ENCODE data around the gene EEA1.

GRCh38 chr12:92803903-92804302 lies 125.2 kb downstream of the EEA1 start:
- no peak for TF ChIP-seq BRCA1 (IDR thresholded peaks at IDR 0.05; ENCODE audit: low read depth, low read length)
- no peak for TF ChIP-seq EZH2 (IDR thresholded peaks at IDR 0.05; ENCODE audit: low read depth, low read length, severe bottlenecking)
- TF ChIP-seq CBX8 (IDR thresholded peaks at IDR 0.05; ENCODE audit: borderline replicate concordance, low read depth, low read length), result no peak
- no peak for TF ChIP-seq USF2 (IDR thresholded peaks at IDR 0.05; ENCODE audit: low read length)
- no peak for TF ChIP-seq RAD21 (IDR thresholded peaks at IDR 0.05 in 1 of 2, conservative IDR thresholded peaks at IDR 0.05 in 1 of 2; ENCODE audit: low read depth in 2 of 2, low read length in 2 of 2)
- no peak for TF ChIP-seq JUND (IDR thresholded peaks at IDR 0.05; ENCODE audit: low read length)
- no peak for TF ChIP-seq CTCF (IDR thresholded peaks at IDR 0.05; ENCODE audit: control extremely low read depth in 1 of 3, insufficient read depth in 1 of 3, low read depth in 1 of 3, low read length in 3 of 3)
- TF ChIP-seq RFX5 (IDR thresholded peaks at IDR 0.05; ENCODE audit: borderline replicate concordance, low read depth, low read length), result no peak
- TF ChIP-seq POLR2A (IDR thresholded peaks at IDR 0.05; ENCODE audit: control extremely low read depth in 1 of 2, low read depth in 2 of 2, low read length in 2 of 2), result no peak
- TF ChIP-seq EGR1 (IDR thresholded peaks at IDR 0.05; ENCODE audit: borderline replicate concordance, low read depth, low read length), result no peak
- TF ChIP-seq SP1 (IDR thresholded peaks at IDR 0.05; ENCODE audit: low read depth, low read length), result no peak

Data from H1 (cell line).